Measurements from ENCODE around the gene KRT9.
"Not testable (repeated sequence)": the region's sequence is repeated elsewhere in the genome, so short reads cannot be mapped to it uniquely, and the experiment has no call there.

Gene KRT9

GRCh38 chr17:41578538-41578937, 6.7 kb upstream of the KRT9 start:
- no peak for DNase-seq

DNA sequence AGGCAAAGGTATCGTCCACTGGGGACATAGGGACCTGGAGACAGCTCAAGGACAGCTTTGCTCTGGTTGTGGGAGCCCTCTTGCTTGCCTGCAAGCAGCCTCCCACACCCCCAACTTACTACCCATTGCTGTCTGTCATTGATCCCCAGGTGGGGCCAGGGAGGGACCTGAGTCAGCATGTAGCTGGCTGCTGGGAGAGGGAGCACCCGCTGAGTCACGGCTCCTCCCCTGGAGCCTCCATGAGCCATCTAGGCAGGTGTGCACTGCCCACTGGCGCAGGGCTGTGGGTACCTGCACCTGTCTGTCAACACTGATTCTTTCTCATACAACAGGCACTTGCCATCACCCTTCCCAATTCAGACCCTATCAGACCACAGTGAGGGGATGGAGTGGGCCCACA, 4.9 kb upstream of the KRT9 start:
- not testable (repeated sequence) for DNase-seq

- DNase-seq: no peak
Measured at GRCh38 chr17:41575336-41575735, 3.5 kb upstream of the KRT9 start.

GRCh38 chr17:41567317-41567716, 4.5 kb downstream of the KRT9 start:
- no peak for DNase-seq

GRCh38 chr17:41565338-41565737, 6.5 kb downstream of the KRT9 start:
- no peak for DNase-seq

GRCh38 chr17:41563607-41564170, 8.2 kb downstream of the KRT9 start:
- no peak for DNase-seq

- no peak for DNase-seq
Measured at GRCh38 chr17:41561554-41561953, 10.3 kb downstream of the KRT9 start.

- DNase-seq: no peak
Measured at GRCh38 chr17:41559548-41559947, 12.3 kb downstream of the KRT9 start.

- no peak for DNase-seq
Measured at GRCh38 chr17:41556931-41557330, 14.9 kb downstream of the KRT9 start.

DNA sequence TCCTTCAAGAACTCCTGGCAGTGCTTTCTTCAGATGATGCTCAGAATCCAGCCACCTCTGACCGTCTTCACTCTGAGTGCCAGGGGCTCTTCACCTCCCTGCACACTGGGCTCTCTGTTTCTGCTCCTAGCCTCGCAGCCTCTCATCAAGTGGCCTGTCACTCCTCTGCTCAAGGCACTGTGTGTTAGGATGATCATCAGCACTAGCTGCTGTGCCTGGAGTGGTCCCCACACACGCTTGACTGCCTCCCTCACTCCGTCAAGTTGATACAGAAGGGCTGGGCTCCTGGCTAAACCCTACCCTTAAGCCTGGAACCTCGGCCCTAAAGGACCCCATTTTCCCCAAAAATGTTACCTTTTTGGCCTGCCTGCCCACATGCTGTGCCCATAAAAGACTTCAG, 15.6 kb downstream of the KRT9 start:
- DNase-seq: no peak

- DNase-seq: no peak
Measured at GRCh38 chr17:41555105-41555887, 16.6 kb downstream of the KRT9 start.

DNA sequence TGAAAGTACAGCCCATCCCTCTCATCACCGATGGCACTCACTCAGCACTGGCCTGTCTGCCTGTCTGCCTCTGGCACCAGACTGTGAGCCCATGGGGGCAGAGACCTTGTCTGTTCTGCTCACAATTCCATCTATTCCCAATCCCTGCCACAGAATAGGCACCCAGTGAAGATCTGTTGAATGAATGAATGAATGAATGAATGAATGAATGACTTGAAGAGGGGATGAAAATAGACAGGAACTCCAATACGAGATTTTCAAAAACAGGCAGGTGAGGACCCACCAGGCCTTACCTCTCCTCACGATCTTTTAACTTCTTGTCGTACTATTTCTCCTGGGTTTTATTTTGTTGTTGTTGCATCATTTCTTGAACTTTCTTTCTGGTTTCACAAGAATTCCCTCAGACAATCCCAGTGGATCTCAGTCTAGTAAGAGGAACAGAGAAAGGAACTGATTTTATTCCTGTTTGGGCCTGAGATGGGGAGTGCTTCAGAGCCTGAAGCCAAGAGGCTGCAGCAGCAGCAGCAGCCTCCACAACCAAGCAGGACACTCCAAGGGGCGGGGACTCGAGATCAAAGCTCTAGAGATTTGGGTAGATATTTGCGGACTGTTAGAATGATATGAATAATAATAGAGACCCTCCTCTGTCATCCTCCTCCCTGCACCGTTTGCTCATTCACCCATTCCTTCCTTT, 17.7 kb downstream of the KRT9 start:
- DNase-seq: no peak

GRCh38 chr17:41553176-41553575, 18.7 kb downstream of the KRT9 start:
- no peak for DNase-seq

DNA sequence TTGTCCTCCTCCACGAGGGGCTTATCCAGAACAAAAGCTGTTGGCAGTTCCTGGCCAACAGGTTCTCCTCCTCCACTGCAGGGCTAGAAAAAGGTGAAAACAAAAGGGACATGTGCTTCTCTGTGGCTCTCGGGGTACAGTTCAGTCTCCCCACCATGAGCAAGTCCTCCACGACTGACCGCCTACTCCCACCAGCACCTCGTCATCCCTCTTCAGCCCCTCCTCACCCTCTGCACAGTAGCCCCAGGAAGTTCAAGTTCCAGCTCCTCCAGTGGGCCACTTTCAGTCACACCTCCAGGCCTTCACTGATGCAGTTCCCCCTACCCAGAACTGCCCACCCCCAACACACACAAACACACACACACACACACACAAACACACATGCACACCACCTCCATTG, 19.4 kb downstream of the KRT9 start:
- DNase-seq: no peak

- DNase-seq: no peak
Measured at GRCh38 chr17:41551365-41551764, 20.5 kb downstream of the KRT9 start.

GRCh38 chr17:41549596-41550039, 22.2 kb downstream of the KRT9 start:
- no peak for DNase-seq

DNA sequence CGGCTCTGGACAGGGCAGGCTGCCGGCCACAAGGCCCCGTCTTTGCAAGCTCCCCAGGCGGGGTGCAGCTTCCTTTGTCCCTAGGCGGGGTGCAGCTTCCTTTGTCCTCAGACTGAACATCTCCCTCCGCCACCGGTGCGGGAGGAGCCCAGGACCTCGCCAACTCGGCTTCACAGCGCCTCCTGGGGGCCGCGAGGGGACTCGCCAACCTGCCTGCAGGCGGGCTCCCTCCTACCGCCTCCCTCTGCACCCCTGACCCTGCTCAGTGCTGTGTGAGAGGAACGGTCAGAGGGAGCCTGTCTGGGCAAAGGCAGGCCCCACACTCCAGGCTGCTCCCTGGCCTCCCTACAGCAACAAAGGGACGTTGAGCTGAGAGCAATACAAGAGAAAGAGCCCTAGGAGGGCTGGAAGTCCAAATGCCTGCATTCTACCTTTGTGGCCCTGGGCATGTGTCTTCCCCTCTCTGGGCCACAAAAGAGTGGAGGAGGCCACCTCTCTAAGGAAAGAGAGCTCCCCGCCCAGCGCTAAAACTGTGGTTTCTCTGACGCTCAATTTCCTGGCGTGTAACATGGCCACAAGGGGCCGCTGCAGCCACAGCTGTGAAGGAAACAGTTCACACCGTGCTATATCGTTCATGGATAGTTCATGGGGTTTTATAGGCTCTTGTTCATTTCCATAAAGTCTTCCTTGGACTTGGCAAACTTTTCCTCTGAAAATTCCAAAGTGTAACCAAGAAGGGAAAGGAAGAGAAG, 22.8 kb downstream of the KRT9 start:
- peak; percentile 77 for DNase-seq

DNA sequence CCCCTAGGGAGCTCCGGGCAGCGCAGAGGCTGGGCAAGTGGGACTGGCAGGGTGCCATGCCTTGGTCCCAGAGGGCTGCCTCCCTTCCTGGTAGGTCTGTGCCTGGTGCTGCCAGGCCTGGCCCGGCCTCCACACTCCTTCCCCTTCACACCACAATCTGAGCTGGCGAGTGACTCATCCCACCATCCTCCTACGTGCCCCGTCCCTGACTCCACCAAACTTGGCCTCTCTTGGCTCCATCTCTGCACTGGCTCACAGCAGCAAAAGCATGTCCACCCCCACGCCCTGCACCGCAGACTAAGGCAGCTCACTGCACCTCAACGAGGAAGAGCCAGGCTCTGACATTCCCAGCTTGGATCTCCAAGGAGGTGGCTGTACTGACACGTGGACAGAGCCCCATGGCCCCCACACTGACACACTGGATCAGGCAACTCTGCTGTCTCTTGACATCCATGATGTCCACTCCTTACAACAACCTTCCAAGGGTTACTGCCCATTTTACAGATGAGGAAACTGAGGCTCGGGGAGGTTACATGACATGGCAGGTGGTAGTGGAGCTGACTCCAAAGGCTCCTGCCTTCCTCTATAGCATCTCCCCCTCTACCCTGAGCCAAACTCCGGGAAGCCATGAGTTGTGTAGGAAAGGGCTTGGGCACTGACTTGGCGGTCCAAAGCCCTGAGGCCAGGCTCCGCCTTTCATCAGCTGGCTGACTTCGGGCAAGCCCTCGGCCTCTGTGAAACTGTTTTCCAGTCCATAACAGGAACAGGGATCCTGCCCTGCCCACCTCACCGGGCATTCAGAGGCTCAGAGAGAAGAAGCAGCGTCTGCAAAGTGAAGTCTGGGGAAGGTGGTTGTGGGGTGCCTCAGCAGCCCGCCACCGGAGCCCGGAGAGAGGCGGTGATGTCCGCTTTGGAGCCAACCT, 23.7 kb downstream of the KRT9 start:
- DNase-seq: peak; percentile 6

GRCh38 chr17:41547378-41547841, 24.4 kb downstream of the KRT9 start:
- no peak for DNase-seq

- no peak for DNase-seq
Measured at GRCh38 chr17:41546819-41547218, 25.0 kb downstream of the KRT9 start.

- no peak for DNase-seq
Measured at GRCh38 chr17:41545829-41546410, 25.9 kb downstream of the KRT9 start.

GRCh38 chr17:41544935-41545334, 26.9 kb downstream of the KRT9 start:
- DNase-seq: no peak

All from activated effector memory CD4-positive, alpha-beta T cell treated with Interleukin-2 at 50 U/mL for 16 hours (primary cell).